Endothelial cell of umbilical vein (primary cell): Measurements from ENCODE around the gene NXN.
"Not testable (repeated sequence)": the region's sequence is repeated elsewhere in the genome, so short reads cannot be mapped to it uniquely, and the experiment has no call there.

Experiments used
- CTCF ChIP-seq, 2 donors: IDR thresholded peaks; 1 replicate in 1 of 2; 2 replicates in 1 of 2; pipeline ENCODE4 v1.5.1; 2011; ENCODE audit warnings: low read length in 2 of 2, mild to moderate bottlenecking in 2 of 2, moderate library complexity in 2 of 2, control low read depth in 1 of 2, inconsistent platforms in 1 of 2, low read depth in 1 of 2; ENCODE audit not compliant: insufficient read depth in 1 of 2; ENCODE audit errors: extremely low read depth in 1 of 2
- EZH2 ChIP-seq: IDR thresholded peaks from 2 replicates; pipeline ENCODE4 v1.6.1; 2012; ENCODE audit warnings: borderline replicate concordance, low read depth, mild to moderate bottlenecking, moderate library complexity, low read length, inconsistent platforms; ENCODE audit not compliant: severe bottlenecking
- GATA2 ChIP-seq: IDR thresholded peaks from 2 replicates; pipeline ENCODE4 v1.7.0; 2011; ENCODE audit warnings: low read depth, mild to moderate bottlenecking, moderate library complexity, mixed read lengths, low read length; ENCODE audit not compliant: insufficient read length, insufficient read depth
- JUN ChIP-seq: IDR thresholded peaks from 2 replicates; pipeline ENCODE4 v1.6.1; 2011; ENCODE audit warnings: borderline replicate concordance, low read depth; ENCODE audit not compliant: insufficient read length, insufficient read depth
- MYC ChIP-seq: IDR thresholded peaks from one replicate; pipeline ENCODE4 v1.6.1; 2011; ENCODE audit warnings: mild to moderate bottlenecking, low read depth, low read length
- POLR2A ChIP-seq: IDR thresholded peaks from 2 replicates; pipeline ENCODE4 v1.6.1; 2012; ENCODE audit warnings: low read depth, mild to moderate bottlenecking, control low read depth, low read length
- POLR2AphosphoS5 ChIP-seq: IDR thresholded peaks from 2 replicates; pipeline ENCODE4 v1.6.1; 2012; ENCODE audit warnings: low read depth, mild to moderate bottlenecking, control low read depth, low read length, moderate library complexity; ENCODE audit not compliant: insufficient read depth
- TF ChIP-seq, protein P1 (sequence below): IDR thresholded peaks from 2 replicates; pipeline ENCODE4 v1.6.1; 2011; ENCODE audit not compliant: insufficient read depth, insufficient read length

DNA sequence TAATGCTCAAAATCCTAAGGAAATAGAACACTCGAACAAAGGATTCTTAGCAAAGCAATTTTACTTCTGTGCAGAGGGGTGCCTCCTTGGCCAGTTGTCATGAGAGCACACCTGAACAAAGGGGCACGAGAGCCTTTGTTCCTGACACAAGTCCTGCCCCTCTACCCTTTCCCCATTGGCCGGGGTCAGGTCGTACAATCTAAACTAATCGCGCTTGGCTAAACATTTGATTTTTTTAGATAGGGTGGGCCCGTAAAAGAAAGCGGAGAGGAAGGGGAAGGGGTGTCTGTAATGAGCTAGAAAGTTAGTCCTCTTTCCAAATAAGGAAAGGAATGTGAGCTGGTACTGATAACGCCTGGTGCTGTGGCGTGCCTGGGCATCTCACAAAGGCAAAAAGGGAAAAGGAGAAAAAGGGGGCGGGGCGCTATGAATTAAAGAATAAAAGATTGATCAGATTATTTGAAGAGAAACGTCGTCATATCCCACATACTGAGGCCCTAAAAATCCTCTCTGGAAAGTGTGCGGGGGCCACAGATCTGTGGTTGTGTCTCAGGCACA lies 223.5 kb downstream of the NXN start:
- not testable (repeated sequence) for TF ChIP-seq POLR2A; POLR2AphosphoS5; CTCF (IDR thresholded peaks at IDR 0.05; ENCODE audit: extremely low read depth in 1 of 2, insufficient read depth in 1 of 2, low read depth in 1 of 2, low read length in 2 of 2); JUN; EZH2; GATA2; MYC
- TF ChIP-seq, protein P1, sequence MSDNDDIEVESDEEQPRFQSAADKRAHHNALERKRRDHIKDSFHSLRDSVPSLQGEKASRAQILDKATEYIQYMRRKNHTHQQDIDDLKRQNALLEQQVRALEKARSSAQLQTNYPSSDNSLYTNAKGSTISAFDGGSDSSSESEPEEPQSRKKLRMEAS = not testable (repeated sequence)
